ENCODE measurements around the gene SPINT1. TPM values are rescaled to one million over a fixed set of nuclear protein-coding genes. Genes with fewer than 3 reads are reported as not detected.

SPINT1 gene
- total and polyA plus RNA-seq, 4 donors: 1.2 to 2.6 (median 1.9) TPM

DNA sequence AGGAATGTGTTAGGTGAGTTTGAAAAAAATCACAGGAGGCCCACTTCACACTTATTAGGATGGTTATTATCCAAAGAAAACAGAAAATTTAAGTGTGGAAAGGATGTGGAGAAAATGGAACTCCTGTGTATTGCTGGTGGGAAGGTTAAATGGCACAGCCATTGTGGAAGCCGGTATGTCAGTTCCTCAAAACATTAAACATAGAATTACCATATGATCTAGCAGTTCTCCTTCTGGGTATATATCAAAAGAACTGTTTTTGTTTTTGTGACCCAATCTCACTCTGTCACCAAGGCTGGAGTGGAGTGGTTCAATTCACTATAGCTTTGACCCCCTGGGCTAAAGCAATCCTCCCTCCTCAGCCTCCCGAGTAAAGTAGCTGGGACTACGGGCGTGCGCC is 47.3 kb upstream of the SPINT1 start:
- no peak for TF ChIP-seq ATF3 (IDR thresholded peaks at IDR 0.05)
- no peak for TF ChIP-seq ZBTB33 (IDR thresholded peaks at IDR 0.05)
- TF ChIP-seq JUND (IDR thresholded peaks at IDR 0.05): no peak
- no peak for TF ChIP-seq HNF4A (conservative IDR thresholded peaks at IDR 0.05)
- no peak for TF ChIP-seq GABPA (IDR thresholded peaks at IDR 0.05 in 1 of 2, conservative IDR thresholded peaks at IDR 0.05 in 1 of 2)
- TF ChIP-seq, protein P1, sequence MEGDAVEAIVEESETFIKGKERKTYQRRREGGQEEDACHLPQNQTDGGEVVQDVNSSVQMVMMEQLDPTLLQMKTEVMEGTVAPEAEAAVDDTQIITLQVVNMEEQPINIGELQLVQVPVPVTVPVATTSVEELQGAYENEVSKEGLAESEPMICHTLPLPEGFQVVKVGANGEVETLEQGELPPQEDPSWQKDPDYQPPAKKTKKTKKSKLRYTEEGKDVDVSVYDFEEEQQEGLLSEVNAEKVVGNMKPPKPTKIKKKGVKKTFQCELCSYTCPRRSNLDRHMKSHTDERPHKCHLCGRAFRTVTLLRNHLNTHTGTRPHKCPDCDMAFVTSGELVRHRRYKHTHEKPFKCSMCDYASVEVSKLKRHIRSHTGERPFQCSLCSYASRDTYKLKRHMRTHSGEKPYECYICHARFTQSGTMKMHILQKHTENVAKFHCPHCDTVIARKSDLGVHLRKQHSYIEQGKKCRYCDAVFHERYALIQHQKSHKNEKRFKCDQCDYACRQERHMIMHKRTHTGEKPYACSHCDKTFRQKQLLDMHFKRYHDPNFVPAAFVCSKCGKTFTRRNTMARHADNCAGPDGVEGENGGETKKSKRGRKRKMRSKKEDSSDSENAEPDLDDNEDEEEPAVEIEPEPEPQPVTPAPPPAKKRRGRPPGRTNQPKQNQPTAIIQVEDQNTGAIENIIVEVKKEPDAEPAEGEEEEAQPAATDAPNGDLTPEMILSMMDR (IDR thresholded peaks at IDR 0.05; ENCODE audit: low read depth, low read length, missing input control): no peak
- TF ChIP-seq YY1 (IDR thresholded peaks at IDR 0.05): no peak
- TF ChIP-seq FOXA2 (IDR thresholded peaks at IDR 0.05): no peak
- no peak for TF ChIP-seq RXRA (IDR thresholded peaks at IDR 0.05)
- no peak for TF ChIP-seq TAF1 (conservative IDR thresholded peaks at IDR 0.05)
- no peak for TF ChIP-seq RAD21 (IDR thresholded peaks at IDR 0.05)
- TF ChIP-seq HNF4G (IDR thresholded peaks at IDR 0.05): no peak
- TF ChIP-seq FOXA1 (IDR thresholded peaks at IDR 0.05): no peak
- TF ChIP-seq EGR1 (IDR thresholded peaks at IDR 0.05; ENCODE audit: low read depth in 2 of 2): no peak
- no peak for TF ChIP-seq REST (IDR thresholded peaks at IDR 0.05)
- TF ChIP-seq, protein P2, sequence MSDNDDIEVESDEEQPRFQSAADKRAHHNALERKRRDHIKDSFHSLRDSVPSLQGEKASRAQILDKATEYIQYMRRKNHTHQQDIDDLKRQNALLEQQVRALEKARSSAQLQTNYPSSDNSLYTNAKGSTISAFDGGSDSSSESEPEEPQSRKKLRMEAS (IDR thresholded peaks at IDR 0.05): no peak
- no peak for TF ChIP-seq NR2F2 (IDR thresholded peaks at IDR 0.05)
- peaks cover 0 to 5% (median 0%) of the 10 kb centered on the region in 4 donors for H3K36me3 ChIP-seq (ENCODE audit: control insufficient read depth in 4 of 4, insufficient read depth in 3 of 4, low read depth in 1 of 4, low read length in 3 of 4)
- no peaks in the 10 kb centered on the region for H3K27me3 ChIP-seq (ENCODE audit: control insufficient read depth in 4 of 4, insufficient read depth in 4 of 4, low read length in 3 of 4)
- peak overlapping the region in 1 of 2 donors; percentile 28 for H3K27ac ChIP-seq (ENCODE audit: low read depth in 1 of 2, low read length in 2 of 2)
- H3K4me3 ChIP-seq (ENCODE audit: low read depth in 1 of 3, low read length in 3 of 3): no peak overlapping the region
- WGBS: 95% methylated on average over 5 of the region's 5 CpGs
- no peak for DNase-seq (ENCODE audit: low spot score)
- peaks cover 10 to 15% (median 13%) of the 10 kb centered on the region in 4 donors for H3K4me1 ChIP-seq (ENCODE audit: control insufficient read depth in 4 of 4, insufficient read depth in 4 of 4, low read length in 3 of 4)
- no peak overlapping the region for H3K9ac ChIP-seq (ENCODE audit: low read depth in 1 of 2, low read length in 2 of 2)
- no peaks in the 10 kb centered on the region for H3K9me3 ChIP-seq (ENCODE audit: control insufficient read depth in 4 of 4, low read length in 3 of 4)

Data from liver (tissue), 9 donors.